GM21447 (cell line): Measurements from ENCODE around the gene PTPN14.

Experiments used
- ATAC-seq: cut with Tn5 transposase; IDR thresholded peaks from one replicate; pipeline ENCODE4 v1.9.1; 2021; ENCODE audit not compliant: unreplicated experiment

Gene PTPN14

DNA sequence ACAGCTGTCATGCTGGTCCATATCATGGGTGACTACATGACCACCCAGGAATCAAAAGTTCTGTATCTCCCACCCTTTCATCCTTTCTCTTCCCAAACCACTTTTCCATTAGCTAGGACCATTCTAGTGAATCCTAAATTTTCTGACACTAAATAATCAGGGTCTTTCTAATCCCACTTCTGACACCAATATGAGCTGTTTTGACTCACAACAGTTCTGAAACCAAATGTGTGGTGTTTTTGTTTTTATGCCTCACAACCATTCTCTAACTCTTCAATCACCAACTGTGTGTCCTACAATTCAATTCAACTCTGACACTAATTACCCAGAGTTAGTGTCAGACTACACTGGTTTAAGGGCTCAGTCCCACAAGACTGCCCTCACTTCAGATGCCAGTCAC, 206.5 kb downstream of the PTPN14 start:
- no peak for ATAC-seq

DNA sequence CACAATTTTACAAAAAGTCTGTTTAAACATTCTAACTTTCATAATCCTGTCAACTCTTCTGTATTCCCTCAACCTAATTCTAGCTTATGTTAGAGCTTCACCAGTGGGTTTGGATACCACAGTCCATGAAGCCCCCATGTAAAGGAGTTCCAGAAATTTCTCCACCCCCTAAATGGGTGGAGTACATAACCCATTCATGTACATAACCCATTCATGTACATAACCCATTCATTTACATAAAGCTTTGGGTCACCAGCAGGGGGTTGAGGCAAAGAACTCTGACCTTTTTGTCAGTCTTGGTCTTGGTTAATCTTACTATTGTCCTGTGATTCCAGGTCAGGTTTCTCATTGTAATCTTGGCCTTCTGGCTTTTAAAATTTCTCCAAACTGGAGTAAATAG, 208.9 kb downstream of the PTPN14 start:
- ATAC-seq = no peak

DNA sequence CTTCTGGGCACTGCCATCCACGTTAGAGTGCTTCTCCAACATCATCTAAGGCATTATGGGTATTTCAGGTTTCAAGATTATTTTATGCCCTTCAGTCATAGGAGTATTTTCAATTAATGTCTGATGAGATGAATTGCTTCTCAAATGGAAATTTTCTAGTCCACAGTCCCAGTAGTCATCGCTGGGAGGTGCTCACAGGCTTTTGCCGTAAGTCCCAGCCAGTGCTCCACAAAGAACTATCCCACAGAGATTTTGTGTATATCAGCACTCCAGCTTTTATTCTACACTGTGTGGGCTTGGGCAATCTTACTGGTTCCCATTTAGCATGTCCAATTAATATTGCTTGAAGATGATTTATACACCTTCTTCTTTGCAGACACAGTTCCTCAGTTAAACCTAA, 209.5 kb downstream of the PTPN14 start:
- no peak for ATAC-seq

DNA sequence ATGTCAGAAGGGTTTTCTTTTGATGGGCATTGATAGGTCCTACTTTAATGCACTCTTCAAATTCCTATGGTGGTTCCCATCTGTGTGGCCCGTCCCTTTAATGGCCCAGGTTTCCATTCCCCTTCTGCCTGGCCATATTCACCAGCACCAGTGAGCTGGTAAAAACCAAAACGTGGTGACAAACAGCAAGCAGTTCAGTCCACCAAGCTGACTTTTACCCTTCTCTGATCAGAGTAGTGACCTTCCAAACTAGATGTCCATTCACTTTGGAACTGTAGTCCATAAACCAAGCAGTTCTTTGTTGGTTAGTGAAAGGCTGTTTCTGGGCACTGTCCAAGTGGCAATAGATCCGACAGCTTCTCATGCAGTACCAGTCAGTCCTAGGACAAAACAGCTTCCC, 209.9 kb downstream of the PTPN14 start:
- ATAC-seq = no peak

DNA sequence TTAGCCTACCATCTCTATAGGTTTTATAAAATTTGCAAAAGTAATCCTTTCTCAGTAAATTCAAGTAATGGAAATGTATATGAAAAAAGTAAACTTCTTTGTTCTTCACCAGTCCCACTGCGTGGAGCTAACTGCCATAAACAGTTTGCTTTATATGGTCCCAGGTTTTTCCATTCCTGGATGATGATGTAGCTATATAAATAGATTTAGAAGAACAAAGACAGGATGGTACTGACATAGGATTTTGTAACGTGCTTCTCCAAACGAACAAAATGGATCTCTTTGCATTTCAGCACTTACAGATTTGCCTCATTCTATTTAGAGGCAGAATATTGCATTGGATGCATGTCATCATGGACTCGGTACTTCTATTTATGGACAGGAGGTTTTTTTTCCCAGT, 213.2 kb downstream of the PTPN14 start:
- ATAC-seq = no peak

DNA sequence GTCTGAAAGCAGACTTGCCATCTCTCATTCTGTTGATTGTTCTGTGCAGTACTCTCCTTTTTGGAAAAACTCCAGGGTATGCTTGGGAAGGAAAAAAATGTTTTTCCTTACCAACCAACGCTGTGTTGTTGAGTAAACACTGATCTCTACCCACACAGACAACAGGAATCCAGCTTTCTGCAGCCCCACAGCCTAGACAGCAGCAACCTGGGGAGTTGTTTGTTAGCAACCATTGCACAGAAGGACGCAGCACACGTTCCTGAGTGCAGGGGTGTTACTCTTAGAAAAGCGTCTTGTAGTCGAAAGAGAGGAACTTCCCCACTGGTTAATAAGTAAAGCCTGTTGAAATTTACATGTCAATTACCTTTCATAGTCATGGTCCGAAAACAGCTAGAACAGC, 213.9 kb downstream of the PTPN14 start:
- no peak for ATAC-seq

DNA sequence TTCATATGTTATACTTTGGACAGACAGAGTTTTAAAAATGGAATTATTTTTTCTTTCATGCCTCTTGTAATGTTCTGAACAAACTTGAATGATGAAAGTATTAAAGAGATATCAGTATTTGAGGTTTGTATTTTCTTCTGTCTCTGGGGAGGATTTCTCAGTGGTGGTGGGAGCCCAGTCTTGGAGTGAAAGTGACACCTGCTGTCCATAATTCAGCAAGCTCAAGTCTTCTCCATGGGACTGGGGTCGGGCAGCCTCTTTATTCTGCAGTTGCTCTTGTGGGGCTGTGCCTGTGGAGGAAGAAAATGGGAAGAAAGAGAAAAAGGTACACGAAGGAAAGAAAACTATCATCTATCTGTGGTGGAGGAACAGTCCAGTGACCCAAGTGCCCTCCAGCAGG, 214.4 kb downstream of the PTPN14 start:
- no peak for ATAC-seq

DNA sequence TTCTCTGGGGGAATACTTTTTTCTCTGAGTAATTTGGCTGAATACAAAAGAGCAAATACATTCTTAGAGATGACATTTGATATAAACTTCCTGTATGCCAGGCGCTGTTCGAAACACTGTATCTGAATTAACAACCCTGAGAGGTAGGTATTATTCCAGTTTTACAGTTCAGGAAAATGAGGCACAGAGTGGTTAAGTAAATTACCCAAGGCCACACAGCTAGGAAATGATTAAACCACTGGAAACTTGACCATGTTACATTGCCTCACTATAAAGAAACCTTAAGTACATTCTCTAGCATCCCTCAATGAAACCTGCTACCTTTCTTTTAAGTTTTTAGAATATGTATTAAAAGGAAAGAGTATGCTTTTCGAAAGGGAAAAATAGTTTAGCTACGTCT, 215.8 kb downstream of the PTPN14 start:
- no peak for ATAC-seq

DNA sequence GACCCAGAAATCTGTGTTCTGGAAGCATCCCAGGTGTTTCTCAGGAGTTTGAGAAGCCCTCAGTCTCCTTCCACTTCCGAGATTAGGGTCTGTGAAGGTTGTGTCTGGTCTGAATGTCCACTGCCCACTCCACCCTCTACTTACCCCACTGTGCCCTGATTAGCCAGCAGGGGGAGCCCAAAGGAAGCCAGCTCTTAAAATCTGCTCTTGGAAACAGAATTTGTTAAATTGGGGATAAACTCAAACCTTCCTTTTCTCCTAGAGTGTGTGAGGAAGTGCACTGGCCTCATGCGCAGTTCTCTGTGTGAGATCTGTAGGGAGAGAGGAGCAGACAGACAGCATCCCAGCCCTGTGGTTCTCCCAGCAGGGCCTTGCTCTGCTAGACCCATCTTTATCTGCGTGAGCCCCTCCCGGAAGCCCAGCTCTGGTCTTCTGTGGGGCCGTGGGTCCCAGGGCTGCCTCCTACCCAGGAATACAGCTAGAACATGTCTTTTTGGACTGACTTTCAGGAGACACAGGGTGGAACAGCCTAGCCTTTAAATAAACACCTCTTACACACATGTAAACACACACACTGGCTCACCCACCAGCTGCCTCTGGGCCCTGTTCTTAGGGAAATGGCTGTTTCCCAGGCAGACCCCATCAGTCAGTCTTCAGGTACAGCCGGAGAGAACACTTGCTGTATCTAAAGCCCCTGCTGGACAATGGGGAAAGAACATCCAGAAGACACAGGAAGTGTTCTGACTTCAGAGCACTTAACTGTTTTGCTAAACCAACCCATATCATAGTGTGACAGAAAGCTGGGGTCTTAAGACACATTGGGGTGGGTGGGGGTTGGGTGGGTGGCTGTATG, 218.2 kb downstream of the PTPN14 start:
- ATAC-seq = no peak

DNA sequence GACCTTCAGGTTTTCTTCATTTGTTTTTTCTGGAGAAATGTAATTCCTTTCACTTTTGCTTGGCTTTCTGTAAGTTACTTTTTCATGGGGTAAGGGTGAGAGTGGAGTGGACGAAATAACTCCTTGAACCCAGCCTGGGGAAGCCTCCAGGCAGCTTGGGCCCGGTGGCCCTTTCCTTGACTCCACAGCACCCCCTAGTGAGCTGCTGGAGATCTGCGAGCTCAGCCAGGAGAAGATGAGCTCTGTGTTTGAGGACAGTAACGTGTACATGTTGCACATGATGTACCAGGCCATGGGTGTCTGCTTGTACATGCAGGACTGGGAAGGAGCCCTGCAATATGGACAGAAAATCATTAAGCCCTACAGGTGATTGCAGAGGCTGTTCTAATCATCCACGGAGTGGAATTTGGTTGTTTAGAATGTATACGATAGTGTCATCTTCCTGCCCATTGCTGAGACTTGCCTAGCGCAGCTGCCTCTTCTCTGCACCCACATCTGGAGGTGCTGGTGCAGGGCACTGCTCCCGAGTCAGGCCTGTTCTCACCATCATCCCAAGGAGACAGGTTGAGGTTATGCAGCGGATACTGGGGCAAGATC, 219.5 kb downstream of the PTPN14 start:
- no peak for ATAC-seq

DNA sequence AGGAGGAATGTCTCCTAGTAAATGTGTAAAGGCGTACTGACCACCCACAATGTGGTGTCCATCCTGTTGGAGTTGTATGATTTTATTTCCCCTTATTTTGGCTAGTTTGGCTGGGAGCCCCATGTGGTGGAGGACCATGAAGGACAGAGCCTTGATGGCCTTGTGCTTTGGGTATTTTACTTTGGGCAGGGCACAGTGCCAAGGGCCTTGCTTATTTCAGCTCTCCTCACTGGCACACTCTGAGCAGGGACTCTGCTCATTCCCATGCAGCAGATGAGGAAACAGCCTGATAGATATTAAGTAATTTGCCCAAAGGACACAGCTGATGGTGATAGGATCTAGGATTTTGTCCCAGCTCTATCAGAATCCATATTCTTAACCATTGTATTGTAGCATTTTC, 220.2 kb downstream of the PTPN14 start:
- no peak for ATAC-seq

DNA sequence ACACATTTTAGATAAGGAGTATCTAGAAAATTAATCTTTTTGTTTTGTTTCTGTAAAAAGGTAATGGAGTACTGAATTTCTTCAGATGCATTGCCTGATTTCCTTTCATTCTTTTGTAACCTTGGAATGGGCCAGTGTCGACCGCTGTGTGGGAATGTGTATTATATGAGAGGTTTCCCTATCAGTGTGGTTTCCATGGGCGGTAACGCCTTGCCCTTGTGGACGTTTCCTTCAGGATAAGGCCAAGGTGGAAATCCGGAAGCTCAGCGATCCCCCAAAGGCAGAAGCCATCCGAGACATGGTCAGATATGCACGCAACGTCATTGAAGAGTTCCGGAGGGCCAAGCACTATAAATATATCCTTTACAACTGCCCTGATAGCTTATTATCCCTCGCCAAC, 220.7 kb downstream of the PTPN14 start:
- no peak for ATAC-seq

DNA sequence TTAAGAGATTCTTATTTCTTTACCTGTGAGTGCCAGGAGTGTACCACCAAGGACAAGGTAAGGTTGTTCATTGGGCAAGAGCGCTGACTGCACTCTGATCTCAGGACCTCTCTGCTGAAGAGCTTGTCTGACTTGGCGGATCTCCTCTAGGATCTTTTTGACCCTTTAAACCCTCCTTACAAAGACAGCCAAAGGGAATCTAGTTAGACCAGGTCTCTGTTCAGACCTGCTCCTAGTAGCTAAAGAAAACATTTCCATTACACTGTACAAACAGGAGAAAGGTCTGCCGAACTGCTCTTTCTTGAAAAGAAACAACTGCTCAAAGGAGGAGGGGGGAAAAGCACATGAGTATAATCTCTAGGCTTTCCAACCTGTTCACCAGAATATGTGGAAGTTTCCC, 221.2 kb downstream of the PTPN14 start:
- no peak for ATAC-seq

DNA sequence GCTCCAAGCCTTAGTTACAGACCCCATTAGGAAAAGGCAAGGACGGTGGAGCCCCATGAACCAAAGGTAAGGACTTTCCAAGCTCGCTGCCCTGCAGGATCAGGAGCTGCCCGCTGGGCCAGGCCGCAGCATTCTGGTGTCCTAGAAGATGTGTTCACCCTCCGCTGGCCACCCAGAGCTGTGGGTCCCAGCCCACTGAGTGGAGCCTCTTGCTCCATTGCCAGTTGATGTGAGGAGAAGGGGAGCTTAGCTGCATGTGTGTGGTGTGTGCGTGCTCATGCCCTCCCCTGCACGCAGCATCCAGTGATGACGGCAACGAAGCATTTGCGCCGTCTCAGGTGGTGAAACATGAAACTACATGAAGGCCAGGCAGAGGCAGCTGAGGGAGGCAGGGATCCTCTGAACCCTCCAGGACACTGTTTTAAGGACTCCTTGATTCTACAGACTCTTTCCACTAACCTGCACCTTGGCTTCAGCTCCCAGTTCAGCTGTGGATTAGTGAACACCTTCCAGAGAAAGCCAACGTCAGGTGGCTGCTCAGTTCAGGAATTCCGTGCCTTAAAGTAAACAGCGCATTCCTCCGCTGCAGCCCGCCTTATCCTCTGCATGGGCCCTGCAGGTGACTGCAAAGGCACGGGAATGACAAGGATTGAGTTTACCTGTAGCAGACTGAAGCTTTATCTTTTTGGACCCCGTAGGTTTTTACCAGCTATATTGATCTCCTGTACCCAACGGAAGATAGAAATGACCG, 221.8 kb downstream of the PTPN14 start:
- no peak for ATAC-seq

DNA sequence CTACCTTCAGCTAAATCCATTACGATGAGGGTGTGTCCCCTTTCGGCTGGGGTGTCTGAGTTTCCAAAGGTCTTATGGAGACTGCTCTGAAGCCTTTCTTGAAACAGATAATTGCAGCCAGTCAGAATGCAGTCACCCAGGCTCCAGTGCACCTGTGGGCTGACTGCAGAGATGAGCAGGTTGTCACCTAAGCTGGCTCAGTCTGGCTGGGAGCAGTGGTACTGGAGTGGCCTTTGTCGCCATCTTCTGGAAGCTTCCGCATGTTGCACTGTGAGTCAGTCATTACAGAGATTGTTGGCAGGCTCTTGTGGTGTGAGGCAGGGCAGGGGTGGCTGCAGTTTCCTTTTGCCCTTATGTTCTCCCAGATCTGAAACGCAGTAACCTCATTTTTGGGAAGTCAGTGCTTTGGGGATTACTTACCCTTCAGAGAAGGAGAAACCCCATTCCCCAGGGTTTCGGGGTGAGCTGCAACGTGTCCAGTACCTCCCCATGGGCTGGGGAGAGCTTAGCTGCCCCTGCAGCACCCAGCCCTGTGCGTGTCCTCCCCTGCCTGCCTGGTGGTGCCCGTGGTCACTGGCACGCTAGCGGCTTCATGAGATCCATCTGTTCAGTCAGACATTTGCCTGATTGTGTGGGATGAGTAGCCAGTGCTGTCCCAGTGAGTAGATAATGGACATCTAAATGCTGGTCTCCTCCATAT, 222.5 kb downstream of the PTPN14 start:
- peak; percentile 86 for ATAC-seq

DNA sequence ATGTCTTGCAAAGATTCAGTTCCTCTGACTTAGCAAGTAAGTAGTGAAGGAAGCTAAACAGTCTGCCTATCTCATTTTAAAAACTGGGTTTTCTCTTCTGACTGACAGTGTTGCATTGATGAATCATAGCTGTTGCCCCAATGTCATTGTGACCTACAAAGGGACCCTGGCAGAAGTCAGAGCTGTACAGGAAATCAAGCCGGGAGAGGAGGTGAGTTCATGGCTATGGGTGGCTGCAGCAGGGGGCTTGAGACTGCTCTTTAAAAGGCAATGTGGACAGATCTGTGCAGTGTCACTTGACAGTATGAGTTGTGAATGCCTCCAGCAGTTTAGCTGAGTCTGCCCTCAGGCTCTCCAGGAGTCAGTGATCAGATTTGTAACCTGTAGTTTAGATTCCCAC, 223.9 kb downstream of the PTPN14 start:
- ATAC-seq = no peak

DNA sequence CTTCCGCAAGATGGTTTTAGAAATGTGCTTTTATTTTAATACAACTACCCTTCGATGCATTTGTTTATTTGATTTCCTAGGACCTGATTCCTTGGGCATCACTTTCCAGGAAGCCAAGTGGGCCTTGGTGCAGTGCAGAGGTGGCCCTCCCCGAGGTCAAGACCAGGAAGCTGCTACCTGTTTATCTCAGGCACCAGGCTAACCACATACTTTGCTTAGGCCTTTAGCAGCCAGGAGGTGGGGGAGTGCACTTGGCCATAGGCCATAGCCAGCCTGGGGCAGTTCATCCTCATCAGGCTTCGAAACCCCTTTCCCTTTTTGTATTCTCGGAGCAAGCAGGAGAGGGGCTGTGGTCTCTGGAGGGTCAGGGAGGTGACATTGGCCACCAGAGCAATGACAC, 225.0 kb downstream of the PTPN14 start:
- ATAC-seq = no peak

DNA sequence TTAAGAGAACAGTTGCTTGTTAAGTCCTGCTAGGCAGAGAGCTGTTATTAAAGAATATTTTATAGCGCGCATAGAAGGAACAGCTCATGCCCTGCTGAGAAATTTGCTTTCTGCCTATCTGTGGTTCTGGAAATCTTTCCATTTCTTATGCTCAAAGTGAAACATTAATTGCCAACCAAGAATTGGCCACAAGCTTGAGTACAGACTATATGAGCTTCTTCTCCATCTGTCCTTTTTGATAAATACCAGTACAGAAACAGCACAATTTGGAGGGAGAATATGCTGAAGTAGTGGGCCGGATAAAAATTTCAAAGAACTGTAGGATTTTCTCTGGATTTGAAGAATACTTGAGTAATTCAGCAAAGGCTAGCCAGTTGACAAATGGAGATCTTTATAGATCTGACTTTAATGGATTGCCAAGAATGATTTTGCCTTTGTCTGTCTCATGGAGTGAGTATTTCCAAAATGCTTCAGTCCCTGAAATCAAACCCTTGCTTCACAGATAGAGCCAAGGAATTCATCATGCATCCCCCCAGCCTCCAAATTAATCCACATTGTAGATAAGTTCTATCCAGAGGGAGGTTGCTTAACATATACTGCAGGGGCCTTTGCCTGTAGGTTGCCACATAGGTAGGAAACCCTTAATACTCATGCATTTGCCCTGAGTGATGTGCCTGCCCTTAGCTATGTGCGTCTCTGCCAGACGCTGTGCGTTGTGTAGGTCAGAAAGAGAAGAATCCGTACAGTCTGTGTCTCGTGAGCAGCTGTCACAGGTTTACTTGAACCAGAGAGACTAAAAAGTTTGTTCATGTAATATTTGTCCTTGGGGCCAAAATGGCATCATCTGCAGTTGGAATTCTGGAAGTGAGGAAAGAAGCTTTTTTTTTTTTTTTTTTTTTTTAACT, 226.3 kb downstream of the PTPN14 start:
- no peak for ATAC-seq

DNA sequence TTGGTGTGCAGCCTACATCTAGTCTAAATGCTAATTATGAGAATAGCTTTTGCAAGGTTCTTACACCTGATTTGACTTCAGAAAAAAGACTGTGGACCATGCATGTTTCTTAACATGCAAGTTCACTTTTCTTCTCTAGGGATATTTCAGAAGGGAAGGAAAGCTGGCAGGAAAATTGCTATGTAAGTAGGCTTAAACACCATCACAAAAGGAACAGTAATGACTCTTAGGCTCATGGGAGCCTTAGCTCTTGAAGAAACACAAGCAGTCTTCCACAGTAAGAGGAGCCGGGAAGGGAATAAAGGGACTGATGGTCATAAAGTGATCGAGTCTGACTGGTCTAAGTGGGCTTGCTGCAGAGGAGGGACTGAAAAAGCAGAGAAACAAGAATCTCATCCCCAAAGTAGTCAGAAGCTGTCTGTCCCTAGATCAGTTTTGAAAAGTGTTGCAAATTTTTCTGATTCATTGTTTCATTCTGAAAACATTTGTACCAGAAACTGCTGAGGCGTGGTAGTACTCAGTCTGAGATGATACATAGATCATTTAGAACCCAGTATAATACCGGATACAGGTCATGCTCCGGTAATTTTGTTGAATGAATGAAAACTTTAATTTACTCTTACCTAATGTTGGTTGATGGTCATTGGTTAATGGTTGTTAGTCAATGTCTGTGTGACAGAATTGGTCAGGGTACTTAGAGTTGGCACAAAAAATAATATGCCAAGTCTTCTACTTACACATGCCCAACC, 229.5 kb downstream of the PTPN14 start:
- ATAC-seq = peak; percentile 71

DNA sequence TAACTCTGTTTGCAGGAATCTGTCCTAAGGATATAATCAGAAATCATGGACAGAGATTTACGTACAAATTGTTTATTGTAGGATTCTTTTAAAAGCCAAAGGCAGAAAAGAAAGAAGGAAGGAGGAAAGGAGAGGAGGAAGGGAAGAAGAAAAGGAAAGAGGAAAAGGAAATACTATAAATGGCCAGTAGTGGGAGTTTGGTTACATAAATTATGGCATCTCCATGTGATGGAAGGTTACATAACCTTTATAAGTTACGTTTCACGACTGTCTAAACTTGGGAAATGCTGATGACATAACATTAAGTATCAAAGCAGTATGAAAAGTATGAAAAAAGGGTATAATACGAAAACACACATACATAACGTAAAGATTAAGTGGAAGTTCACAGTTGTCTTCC, 231.5 kb downstream of the PTPN14 start:
- ATAC-seq = no peak
